HEK293T (cell line): ENCODE results near the gene CALHM3.

Experiments used
- ELF4 ChIP-seq: fragments of 450-650 bp; IDR thresholded peaks from 2 replicates; pipeline ENCODE4 v1.6.1; 2017; ENCODE audit warnings: antibody characterized with exemption
- FOXA1 ChIP-seq: fragments of 450-650 bp; IDR thresholded peaks from 2 replicates; pipeline ENCODE4 v1.6.1; 2016; ENCODE audit warnings: mild to moderate bottlenecking
- FOXM1 ChIP-seq: fragments of 450-650 bp; IDR thresholded peaks from 2 replicates; pipeline ENCODE4 v1.6.1; 2017; ENCODE audit warnings: mild to moderate bottlenecking, borderline replicate concordance
- TARDBP ChIP-seq: fragments of 450-650 bp; IDR thresholded peaks from 2 replicates; pipeline ENCODE4 v1.6.1; 2016

DNA sequence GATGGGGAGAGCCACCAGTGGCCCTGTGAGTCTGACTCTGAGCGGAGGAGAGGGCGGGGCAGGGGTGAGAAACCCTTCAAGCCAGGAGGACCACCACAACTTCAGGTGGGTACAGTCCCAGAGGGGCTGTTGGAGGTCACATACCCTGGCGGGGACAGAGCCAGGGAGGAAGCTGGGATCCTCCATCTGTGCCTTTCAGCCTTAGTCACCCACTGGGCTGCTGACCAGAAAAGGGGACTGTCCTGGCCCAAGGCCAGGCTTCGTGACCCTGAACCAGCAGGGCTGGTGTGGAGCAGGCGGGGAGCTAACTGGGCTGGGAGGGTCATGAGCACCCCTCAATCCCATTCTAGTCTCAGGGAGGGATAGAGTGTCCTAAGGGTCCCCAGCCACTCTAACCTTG, 1.5 kb upstream of the CALHM3 start:
- TF ChIP-seq FOXA1 (no peak), FOXM1 (no peak), ELF4 (no peak), TARDBP (no peak)
